Liver (tissue), 9 donors: ENCODE measurements around the gene C10orf71. TPM values are rescaled to one million over a fixed set of nuclear protein-coding genes. Genes with fewer than 3 reads are reported as not detected.

Experiments used
- DNase-seq: peaks from one replicate; pipeline ENCODE4 v3.0.0-alpha.2; 2017; ENCODE audit warnings: low spot score
- H3K27ac ChIP-seq, 2 donors: one replicate each; pipeline ENCODE4 v1.7.0; 2013; ENCODE audit warnings: inconsistent platforms in 2 of 2, low read length in 2 of 2, control low read depth in 1 of 2, low read depth in 1 of 2, mild to moderate bottlenecking in 1 of 2
- H3K27me3 ChIP-seq, 4 donors: one replicate each; pipeline versions ENCODE4 v1.6.1 to v1.7.0; 2013; ENCODE audit warnings: low read length in 3 of 4, inconsistent platforms in 1 of 4, mild to moderate bottlenecking in 1 of 4, moderate library complexity in 1 of 4; ENCODE audit not compliant: control insufficient read depth in 4 of 4, insufficient read depth in 4 of 4
- H3K36me3 ChIP-seq, 4 donors: one replicate each; pipeline versions ENCODE4 v1.6.1 to v1.7.0; 2013; ENCODE audit warnings: low read length in 3 of 4, mild to moderate bottlenecking in 3 of 4, low read depth in 1 of 4, moderate library complexity in 1 of 4; ENCODE audit not compliant: control insufficient read depth in 4 of 4, insufficient read depth in 3 of 4
- H3K4me1 ChIP-seq, 4 donors: one replicate each; pipeline versions ENCODE4 v1.6.1 to v1.7.0; 2013; ENCODE audit warnings: low read length in 3 of 4, mild to moderate bottlenecking in 3 of 4, moderate library complexity in 1 of 4; ENCODE audit not compliant: control insufficient read depth in 4 of 4, insufficient read depth in 4 of 4
- H3K4me3 ChIP-seq, 3 donors: one replicate each; pipeline versions ENCODE4 v1.6.1 to v1.7.0; 2013; ENCODE audit warnings: low read length in 3 of 3, control low read depth in 1 of 3, low read depth in 1 of 3, mild to moderate bottlenecking in 1 of 3
- H3K9ac ChIP-seq, 2 donors: one replicate each; pipeline ENCODE4 v1.7.0; 2013; ENCODE audit warnings: low read length in 2 of 2, mild to moderate bottlenecking in 2 of 2, moderate library complexity in 2 of 2, control low read depth in 1 of 2, low read depth in 1 of 2
- H3K9me3 ChIP-seq, 4 donors: one replicate each; pipeline versions ENCODE4 v1.6.1 to v1.7.0; 2013; ENCODE audit warnings: low read length in 3 of 4; ENCODE audit not compliant: control insufficient read depth in 4 of 4
- ATF3 ChIP-seq: IDR thresholded peaks from 2 replicates; pipeline ENCODE4 v1.6.1; 2016; ENCODE audit warnings: antibody characterized with exemption
- EGR1 ChIP-seq, 2 donors: IDR thresholded peaks; 2 replicates each; pipeline ENCODE4 v1.6.1; 2016 to 2018; ENCODE audit warnings: antibody characterized with exemption in 2 of 2, low read depth in 2 of 2
- FOXA1 ChIP-seq: IDR thresholded peaks from 2 replicates; pipeline ENCODE4 v1.6.1; 2016; ENCODE audit warnings: antibody characterized with exemption
- FOXA2 ChIP-seq: IDR thresholded peaks from 2 replicates; pipeline ENCODE4 v1.6.1; 2016; ENCODE audit warnings: antibody characterized with exemption
- GABPA ChIP-seq, 2 donors: IDR thresholded peaks in 1 of 2; conservative IDR thresholded peaks in 1 of 2; 2 replicates each; pipeline ENCODE4 v1.6.1; 2016; ENCODE audit warnings: antibody characterized with exemption in 2 of 2, mild to moderate bottlenecking in 1 of 2, moderate library complexity in 1 of 2
- NR2F2 ChIP-seq: IDR thresholded peaks from 2 replicates; pipeline ENCODE4 v1.6.1; 2016; ENCODE audit warnings: antibody characterized with exemption
- RXRA ChIP-seq, 2 donors: IDR thresholded peaks; 2 replicates each; pipeline ENCODE4 v1.6.1; 2017 to 2018; ENCODE audit warnings: antibody characterized with exemption in 2 of 2, mild to moderate bottlenecking in 1 of 2
- SP1 ChIP-seq: IDR thresholded peaks from 2 replicates; pipeline ENCODE4 v1.6.1; 2018; ENCODE audit warnings: antibody characterized with exemption, mild to moderate bottlenecking
- TAF1 ChIP-seq: conservative IDR thresholded peaks from 2 replicates; pipeline ENCODE4 v1.6.1; 2016; ENCODE audit warnings: antibody characterized with exemption, mild to moderate bottlenecking
- WGBS: extraction: QIAGEN DNeasy Blood & Tissue Kit; methylation state at CpG from one replicate; pipeline ENCODE4 v1.1.7; 2013; 5-methylcytosine and 5-hydroxymethylcytosine counted together
- polyA plus RNA-seq, 2 donors: library from polyadenylated mRNA; stranded (reverse) in 1 of 2; unstranded in 1 of 2; fragments of 200-250 nt in 1 of 2; fragments of >200 nt in 1 of 2; fragmentation: Nextera tagmentation in 1 of 2; extraction: Ambion mirVana in 1 of 2; gene quantifications; one replicate each; pipeline versions ENCODE4 v1.2.1 to v1.2.3, GENCODE V29; 2013 to 2015
- total RNA-seq, 2 donors: library from RNA; depleted of rRNA; stranded (reverse); fragments of >200 nt; gene quantifications; one replicate each; pipeline ENCODE4 v1.2.3, GENCODE V29; 2014
- TF ChIP-seq, protein P1 (sequence below): IDR thresholded peaks from 2 replicates; pipeline ENCODE4 v1.6.1; 2016; ENCODE audit warnings: antibody characterized with exemption, mild to moderate bottlenecking
- donor health status: healthy.
- donor health status: healthy.
- donor health status: healthy.
- donor health status: healthy.
- donor health status: healthy.

The C10orf71 gene
- total and polyA plus RNA-seq, 4 donors: 0.03 TPM; not detected in 3

- no peak for TF ChIP-seq EGR1 (IDR thresholded peaks at IDR 0.05; ENCODE audit: low read depth in 2 of 2)
- no peak for TF ChIP-seq SP1
- TF ChIP-seq, protein P1, sequence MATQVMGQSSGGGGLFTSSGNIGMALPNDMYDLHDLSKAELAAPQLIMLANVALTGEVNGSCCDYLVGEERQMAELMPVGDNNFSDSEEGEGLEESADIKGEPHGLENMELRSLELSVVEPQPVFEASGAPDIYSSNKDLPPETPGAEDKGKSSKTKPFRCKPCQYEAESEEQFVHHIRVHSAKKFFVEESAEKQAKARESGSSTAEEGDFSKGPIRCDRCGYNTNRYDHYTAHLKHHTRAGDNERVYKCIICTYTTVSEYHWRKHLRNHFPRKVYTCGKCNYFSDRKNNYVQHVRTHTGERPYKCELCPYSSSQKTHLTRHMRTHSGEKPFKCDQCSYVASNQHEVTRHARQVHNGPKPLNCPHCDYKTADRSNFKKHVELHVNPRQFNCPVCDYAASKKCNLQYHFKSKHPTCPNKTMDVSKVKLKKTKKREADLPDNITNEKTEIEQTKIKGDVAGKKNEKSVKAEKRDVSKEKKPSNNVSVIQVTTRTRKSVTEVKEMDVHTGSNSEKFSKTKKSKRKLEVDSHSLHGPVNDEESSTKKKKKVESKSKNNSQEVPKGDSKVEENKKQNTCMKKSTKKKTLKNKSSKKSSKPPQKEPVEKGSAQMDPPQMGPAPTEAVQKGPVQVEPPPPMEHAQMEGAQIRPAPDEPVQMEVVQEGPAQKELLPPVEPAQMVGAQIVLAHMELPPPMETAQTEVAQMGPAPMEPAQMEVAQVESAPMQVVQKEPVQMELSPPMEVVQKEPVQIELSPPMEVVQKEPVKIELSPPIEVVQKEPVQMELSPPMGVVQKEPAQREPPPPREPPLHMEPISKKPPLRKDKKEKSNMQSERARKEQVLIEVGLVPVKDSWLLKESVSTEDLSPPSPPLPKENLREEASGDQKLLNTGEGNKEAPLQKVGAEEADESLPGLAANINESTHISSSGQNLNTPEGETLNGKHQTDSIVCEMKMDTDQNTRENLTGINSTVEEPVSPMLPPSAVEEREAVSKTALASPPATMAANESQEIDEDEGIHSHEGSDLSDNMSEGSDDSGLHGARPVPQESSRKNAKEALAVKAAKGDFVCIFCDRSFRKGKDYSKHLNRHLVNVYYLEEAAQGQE: no peak
These were observed 26.4 kb downstream of the C10orf71 start (continued) for GRCh38 chr10:49325131-49325915.

DNA sequence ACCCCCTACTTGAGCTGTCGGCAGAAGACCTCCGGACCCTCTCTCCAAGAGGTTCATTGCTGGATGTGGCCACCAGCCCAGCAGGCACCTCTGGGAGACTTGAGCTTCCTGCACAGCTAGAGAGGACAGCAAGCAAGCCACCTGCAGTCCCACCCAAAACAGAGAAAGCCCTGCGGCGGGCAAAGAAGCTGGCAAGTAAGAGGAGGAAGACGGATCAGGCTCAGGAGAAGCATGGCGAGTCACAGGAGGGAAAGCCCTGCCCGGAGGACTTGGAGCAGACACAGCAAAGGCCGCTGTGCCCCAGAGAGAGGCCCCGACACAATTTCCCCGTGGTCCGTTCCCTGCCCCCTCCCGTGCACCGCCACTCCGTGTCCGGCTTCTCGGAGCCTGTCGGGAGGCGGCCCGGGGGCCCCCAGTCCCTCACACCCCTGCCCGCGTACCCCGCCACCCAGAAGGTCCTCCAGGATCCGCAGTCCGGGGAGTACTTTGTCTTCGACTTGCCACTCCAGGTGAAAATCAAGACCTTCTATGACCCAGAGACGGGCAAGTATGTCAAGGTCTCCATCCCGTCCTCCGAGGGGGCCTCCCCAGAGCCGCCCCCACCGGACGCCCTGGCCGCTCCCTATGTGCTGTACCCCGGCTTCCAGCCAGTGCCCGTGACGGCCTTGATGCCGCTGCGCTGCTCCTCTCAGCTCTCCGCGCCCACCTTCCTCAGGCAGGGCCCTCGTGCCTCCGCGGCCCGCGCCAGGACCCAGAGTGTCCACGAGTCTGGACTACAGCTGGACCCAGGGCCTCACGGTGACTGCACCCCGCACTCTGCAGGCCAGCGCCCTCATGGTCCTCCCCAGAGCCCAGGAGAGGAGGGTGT is 27.2 kb downstream of the C10orf71 start:
- WGBS: 89% methylated on average over 48 of the region's 48 CpGs
- DNase-seq: no peak

More for the DNA sequence above, 27.2 kb downstream of the C10orf71 start:
- Histone ChIP-seq H3K27me3 (no peaks in the 10 kb centered on the region), H3K4me1 (no peaks in the 10 kb centered on the region), H3K4me3 (no peak overlapping the region), H3K36me3 (no peaks in the 10 kb centered on the region), H3K9ac (no peak overlapping the region), H3K9me3 (no peaks in the 10 kb centered on the region), H3K27ac (no peak overlapping the region)
- TF ChIP-seq FOXA1 (no peak), RXRA (IDR thresholded peaks at IDR 0.05) (no peak), ATF3 (no peak), FOXA2 (no peak), TAF1 (no peak), NR2F2 (no peak), GABPA (IDR thresholded peaks at IDR 0.05 in 1 of 2, conservative IDR thresholded peaks at IDR 0.05 in 1 of 2) (no peak)
- TF ChIP-seq, protein P1: no peak
